ENCODE results near the gene BCAS1.

DNA sequence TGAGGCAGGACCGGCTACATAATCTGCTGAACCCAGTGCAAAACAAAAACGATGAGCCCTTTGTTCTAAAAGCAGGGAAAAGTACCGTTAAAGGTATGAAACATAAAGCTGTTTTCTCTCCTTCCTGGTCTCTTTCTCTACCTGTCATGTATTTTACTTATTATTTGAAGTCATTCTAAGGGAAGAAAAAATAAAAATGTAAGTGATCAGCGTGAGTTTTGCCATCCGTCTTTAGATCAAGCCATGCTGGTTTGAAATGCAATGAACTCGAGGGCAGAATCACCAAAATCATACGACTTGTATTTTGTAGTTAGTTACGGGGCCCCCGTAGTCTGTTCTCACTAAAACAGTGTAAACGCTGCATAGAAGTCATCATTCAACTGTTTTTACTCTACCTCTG lies 2.9 kb upstream of the BCAS1 start:
- TF ChIP-seq, protein P1, sequence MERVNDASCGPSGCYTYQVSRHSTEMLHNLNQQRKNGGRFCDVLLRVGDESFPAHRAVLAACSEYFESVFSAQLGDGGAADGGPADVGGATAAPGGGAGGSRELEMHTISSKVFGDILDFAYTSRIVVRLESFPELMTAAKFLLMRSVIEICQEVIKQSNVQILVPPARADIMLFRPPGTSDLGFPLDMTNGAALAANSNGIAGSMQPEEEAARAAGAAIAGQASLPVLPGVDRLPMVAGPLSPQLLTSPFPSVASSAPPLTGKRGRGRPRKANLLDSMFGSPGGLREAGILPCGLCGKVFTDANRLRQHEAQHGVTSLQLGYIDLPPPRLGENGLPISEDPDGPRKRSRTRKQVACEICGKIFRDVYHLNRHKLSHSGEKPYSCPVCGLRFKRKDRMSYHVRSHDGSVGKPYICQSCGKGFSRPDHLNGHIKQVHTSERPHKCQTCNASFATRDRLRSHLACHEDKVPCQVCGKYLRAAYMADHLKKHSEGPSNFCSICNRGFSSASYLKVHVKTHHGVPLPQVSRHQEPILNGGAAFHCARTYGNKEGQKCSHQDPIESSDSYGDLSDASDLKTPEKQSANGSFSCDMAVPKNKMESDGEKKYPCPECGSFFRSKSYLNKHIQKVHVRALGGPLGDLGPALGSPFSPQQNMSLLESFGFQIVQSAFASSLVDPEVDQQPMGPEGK (CRISPR knock-in tag; IDR thresholded peaks at IDR 0.05; ENCODE audit: borderline replicate concordance): no peak
- no peak for TF ChIP-seq ISL1 (CRISPR knock-in tag; IDR thresholded peaks at IDR 0.05)
- TF ChIP-seq TCF4 (CRISPR knock-in tag; IDR thresholded peaks at IDR 0.05; ENCODE audit: borderline replicate concordance): no peak
- TF ChIP-seq OSR1 (CRISPR knock-in tag; IDR thresholded peaks at IDR 0.05): no peak
- TF ChIP-seq ZFP30 (CRISPR knock-in tag; IDR thresholded peaks at IDR 0.05): no peak
- TF ChIP-seq GLIS3 (CRISPR knock-in tag; IDR thresholded peaks at IDR 0.05): no peak
- TF ChIP-seq, protein P2, sequence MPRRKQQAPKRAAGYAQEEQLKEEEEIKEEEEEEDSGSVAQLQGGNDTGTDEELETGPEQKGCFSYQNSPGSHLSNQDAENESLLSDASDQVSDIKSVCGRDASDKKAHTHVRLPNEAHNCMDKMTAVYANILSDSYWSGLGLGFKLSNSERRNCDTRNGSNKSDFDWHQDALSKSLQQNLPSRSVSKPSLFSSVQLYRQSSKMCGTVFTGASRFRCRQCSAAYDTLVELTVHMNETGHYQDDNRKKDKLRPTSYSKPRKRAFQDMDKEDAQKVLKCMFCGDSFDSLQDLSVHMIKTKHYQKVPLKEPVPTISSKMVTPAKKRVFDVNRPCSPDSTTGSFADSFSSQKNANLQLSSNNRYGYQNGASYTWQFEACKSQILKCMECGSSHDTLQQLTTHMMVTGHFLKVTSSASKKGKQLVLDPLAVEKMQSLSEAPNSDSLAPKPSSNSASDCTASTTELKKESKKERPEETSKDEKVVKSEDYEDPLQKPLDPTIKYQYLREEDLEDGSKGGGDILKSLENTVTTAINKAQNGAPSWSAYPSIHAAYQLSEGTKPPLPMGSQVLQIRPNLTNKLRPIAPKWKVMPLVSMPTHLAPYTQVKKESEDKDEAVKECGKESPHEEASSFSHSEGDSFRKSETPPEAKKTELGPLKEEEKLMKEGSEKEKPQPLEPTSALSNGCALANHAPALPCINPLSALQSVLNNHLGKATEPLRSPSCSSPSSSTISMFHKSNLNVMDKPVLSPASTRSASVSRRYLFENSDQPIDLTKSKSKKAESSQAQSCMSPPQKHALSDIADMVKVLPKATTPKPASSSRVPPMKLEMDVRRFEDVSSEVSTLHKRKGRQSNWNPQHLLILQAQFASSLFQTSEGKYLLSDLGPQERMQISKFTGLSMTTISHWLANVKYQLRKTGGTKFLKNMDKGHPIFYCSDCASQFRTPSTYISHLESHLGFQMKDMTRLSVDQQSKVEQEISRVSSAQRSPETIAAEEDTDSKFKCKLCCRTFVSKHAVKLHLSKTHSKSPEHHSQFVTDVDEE (CRISPR knock-in tag; IDR thresholded peaks at IDR 0.05): no peak
- TF ChIP-seq, protein P3, sequence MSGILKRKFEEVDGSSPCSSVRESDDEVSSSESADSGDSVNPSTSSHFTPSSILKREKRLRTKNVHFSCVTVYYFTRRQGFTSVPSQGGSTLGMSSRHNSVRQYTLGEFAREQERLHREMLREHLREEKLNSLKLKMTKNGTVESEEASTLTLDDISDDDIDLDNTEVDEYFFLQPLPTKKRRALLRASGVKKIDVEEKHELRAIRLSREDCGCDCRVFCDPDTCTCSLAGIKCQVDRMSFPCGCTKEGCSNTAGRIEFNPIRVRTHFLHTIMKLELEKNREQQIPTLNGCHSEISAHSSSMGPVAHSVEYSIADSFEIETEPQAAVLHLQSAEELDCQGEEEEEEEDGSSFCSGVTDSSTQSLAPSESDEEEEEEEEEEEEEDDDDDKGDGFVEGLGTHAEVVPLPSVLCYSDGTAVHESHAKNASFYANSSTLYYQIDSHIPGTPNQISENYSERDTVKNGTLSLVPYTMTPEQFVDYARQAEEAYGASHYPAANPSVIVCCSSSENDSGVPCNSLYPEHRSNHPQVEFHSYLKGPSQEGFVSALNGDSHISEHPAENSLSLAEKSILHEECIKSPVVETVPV (CRISPR knock-in tag; IDR thresholded peaks at IDR 0.05): no peak
- TF ChIP-seq SNAI2 (CRISPR knock-in tag; IDR thresholded peaks at IDR 0.05): no peak
